ENCODE measurements around the gene PTPN1. TPM values are rescaled to one million over a fixed set of nuclear protein-coding genes. Genes with fewer than 3 reads are reported as not detected.

PTPN1 gene
- 100 to 1,000 TPM in 1 of 4 donors, 10 to 100 TPM in 3; 22.2 to 107 (median 42.7) TPM for total RNA-seq

GRCh38 chr20:50509923-50510705 lies at the start of gene PTPN1:
Gene PTPN1 (plus strand): TSS chr20:50510383. CDS start chr20:50510528, 145 bp downstream.
- DNase-seq (ENCODE audit: low spot score): peak; percentile 94
- ATAC-seq (ENCODE audit: low FRiP score): peak; percentile 98

GRCh38 chr20:50460608-50461267 lies 49.4 kb upstream of the PTPN1 start:
- peak in 2 of 3 donors; percentile 88 for TF ChIP-seq CTCF (IDR thresholded peaks at IDR 0.05)
- ATAC-seq (ENCODE audit: low FRiP score) (peak; percentile 66), DNase-seq (ENCODE audit: low spot score) (peak; percentile 94)

More at GRCh38 chr20:50509923-50510705, at the start of gene PTPN1:
- peak in 1 of 3 donors; percentile 56 for TF ChIP-seq CTCF (IDR thresholded peaks at IDR 0.05)

GRCh38 chr20:50462093-50462690 lies 48.0 kb upstream of the PTPN1 start:
- peak; percentile 76 for ATAC-seq (ENCODE audit: low FRiP score)
- no peak for DNase-seq (ENCODE audit: low spot score)
- no peak for TF ChIP-seq CTCF (IDR thresholded peaks at IDR 0.05)

- peak in 1 of 3 donors; percentile 74 for TF ChIP-seq CTCF (IDR thresholded peaks at IDR 0.05)
- ATAC-seq (ENCODE audit: low FRiP score) (peak; percentile 63), DNase-seq (ENCODE audit: low spot score) (no peak)
Measured at GRCh38 chr20:50464026-50464724, 46.0 kb upstream of the PTPN1 start.

- ATAC-seq (ENCODE audit: low FRiP score) (no peak), DNase-seq (ENCODE audit: low spot score) (no peak)
- no peak for TF ChIP-seq CTCF (IDR thresholded peaks at IDR 0.05)
Measured at GRCh38 chr20:50464725-50465650, 45.2 kb upstream of the PTPN1 start.

- no peak for DNase-seq (ENCODE audit: low spot score)
- no peak for TF ChIP-seq CTCF (IDR thresholded peaks at IDR 0.05)
- ATAC-seq (ENCODE audit: low FRiP score): no peak
Measured at GRCh38 chr20:50467174-50467573, 43.0 kb upstream of the PTPN1 start.

All from omental fat pad (tissue), 4 donors.